H1 (cell line): Measurements from ENCODE around the gene LYRM4.

Source experiments
- POLR2A ChIP-seq, 2 experiments: IDR thresholded peaks; 1 replicate in 1 of 2; 2 replicates in 1 of 2; pipeline ENCODE4 v1.6.1; 2011; ENCODE audit warnings: low read depth in 2 of 2, low read length in 2 of 2, mild to moderate bottlenecking in 2 of 2; ENCODE audit errors: control extremely low read depth in 1 of 2
- YY1 ChIP-seq: IDR thresholded peaks from 2 replicates; pipeline ENCODE4 v1.6.1; 2011; ENCODE audit warnings: low read depth, mild to moderate bottlenecking, low read length
- TF ChIP-seq, protein P1 (sequence below), 3 experiments: IDR thresholded peaks; 1 replicate in 2 of 3; 2 replicates in 1 of 3; pipeline versions ENCODE4 v1.5.1 to v1.6.1; 2011; ENCODE audit warnings: low read length in 3 of 3, mild to moderate bottlenecking in 3 of 3, inconsistent platforms in 2 of 3, low read depth in 1 of 3, moderate library complexity in 1 of 3; ENCODE audit not compliant: insufficient read depth in 1 of 3; ENCODE audit errors: control extremely low read depth in 1 of 3

DNA sequence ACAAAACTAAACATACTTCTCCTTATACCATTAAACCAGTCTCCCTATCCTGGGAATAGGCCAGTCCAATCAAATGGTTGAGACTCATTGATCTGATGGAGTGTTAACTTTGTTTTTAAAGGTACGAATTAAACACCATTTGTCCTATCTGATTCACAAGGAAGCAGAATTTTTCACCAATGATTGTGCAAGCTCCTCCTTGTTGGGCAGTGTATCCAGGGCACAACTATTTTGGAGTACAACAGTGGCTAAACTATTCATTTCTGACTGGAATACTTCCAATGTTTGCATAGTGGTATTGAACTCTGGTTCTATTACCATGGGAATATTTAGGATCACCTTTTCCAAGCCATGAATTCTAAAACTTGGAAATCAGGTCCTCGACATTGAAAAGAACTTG is 181.1 kb downstream of the LYRM4 start:
- TF ChIP-seq YY1: no peak
- TF ChIP-seq, protein P1, sequence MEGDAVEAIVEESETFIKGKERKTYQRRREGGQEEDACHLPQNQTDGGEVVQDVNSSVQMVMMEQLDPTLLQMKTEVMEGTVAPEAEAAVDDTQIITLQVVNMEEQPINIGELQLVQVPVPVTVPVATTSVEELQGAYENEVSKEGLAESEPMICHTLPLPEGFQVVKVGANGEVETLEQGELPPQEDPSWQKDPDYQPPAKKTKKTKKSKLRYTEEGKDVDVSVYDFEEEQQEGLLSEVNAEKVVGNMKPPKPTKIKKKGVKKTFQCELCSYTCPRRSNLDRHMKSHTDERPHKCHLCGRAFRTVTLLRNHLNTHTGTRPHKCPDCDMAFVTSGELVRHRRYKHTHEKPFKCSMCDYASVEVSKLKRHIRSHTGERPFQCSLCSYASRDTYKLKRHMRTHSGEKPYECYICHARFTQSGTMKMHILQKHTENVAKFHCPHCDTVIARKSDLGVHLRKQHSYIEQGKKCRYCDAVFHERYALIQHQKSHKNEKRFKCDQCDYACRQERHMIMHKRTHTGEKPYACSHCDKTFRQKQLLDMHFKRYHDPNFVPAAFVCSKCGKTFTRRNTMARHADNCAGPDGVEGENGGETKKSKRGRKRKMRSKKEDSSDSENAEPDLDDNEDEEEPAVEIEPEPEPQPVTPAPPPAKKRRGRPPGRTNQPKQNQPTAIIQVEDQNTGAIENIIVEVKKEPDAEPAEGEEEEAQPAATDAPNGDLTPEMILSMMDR (IDR thresholded peaks at IDR 0.05; ENCODE audit: control extremely low read depth in 1 of 3, insufficient read depth in 1 of 3, low read depth in 1 of 3, low read length in 3 of 3): no peak
- TF ChIP-seq POLR2A (IDR thresholded peaks at IDR 0.05; ENCODE audit: control extremely low read depth in 1 of 2, low read depth in 2 of 2, low read length in 2 of 2): no peak
